Nephron (organoid): ENCODE measurements around the gene ZC3H12D.

Source experiments
- H3K27ac Mint-ChIP-seq, 3 experiments: 2 replicates each; pipeline ENCODE4 v1.8.0; 2020; ENCODE audit warnings: mixed read lengths in 3 of 3, mild to moderate bottlenecking in 2 of 3, moderate library complexity in 1 of 3
- H3K27me3 Mint-ChIP-seq: 2 replicates; pipeline ENCODE4 v1.8.0; 2021; ENCODE audit warnings: low read depth, mild to moderate bottlenecking, moderate library complexity, mixed read lengths
- H3K36me3 Mint-ChIP-seq: 2 replicates; pipeline ENCODE4 v1.8.0; 2020; ENCODE audit warnings: low read depth, mixed read lengths
- H3K4me1 Mint-ChIP-seq: 2 replicates; pipeline ENCODE4 v1.8.0; 2020; ENCODE audit warnings: mixed read lengths
- H3K4me3 Mint-ChIP-seq, 3 experiments: 2 replicates each; pipeline ENCODE4 v1.8.0; 2020; ENCODE audit warnings: mild to moderate bottlenecking in 3 of 3, mixed read lengths in 3 of 3, moderate library complexity in 2 of 3
- H3K9me3 Mint-ChIP-seq: 2 replicates; pipeline ENCODE4 v1.8.0; 2020; ENCODE audit warnings: mixed read lengths
- TF ChIP-seq, protein P1 (sequence below), 3 experiments: fragments of 200-600 bp; sonication (generic); IDR thresholded peaks; one replicate each; pipeline ENCODE4 v1.5.0; 2021; ENCODE audit warnings: antibody characterized with exemption in 3 of 3; ENCODE audit not compliant: unreplicated experiment in 3 of 3

ZC3H12D gene

DNA sequence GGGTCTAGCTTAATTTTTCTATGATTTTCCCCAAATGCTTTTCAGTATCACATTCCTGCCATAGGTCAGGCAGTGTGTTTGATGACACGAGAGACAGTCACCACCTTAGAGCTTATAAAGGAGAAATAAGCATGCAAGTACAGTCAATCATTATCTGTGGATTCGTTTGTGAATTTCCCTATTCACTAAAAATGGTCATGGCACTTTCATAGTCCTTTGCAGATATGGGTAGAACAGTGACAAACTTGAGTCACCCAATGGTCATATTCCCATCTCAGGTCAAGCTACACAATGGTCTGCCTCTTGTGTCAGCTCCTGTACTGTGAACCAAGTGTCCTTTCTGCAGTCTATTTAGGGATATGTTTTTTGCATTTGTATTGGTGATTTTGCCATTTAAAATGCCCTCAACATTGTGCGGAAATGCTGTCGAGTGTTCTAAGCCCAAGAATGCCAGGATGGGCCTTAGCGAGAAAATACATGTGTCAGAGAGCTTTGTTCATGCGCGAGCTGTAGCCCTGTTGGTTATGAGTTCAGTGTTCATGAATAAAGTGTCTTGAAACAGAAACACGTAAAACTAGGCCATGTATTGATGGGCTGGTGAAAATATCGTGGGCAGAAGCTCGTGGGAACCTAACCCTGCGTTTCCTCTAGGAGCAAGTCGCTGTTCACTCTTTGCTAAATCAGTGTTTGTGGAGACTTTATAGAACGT is 65.0 kb downstream of the ZC3H12D start:
- H3K27me3 Mint-ChIP-seq = peaks cover 4% of the 10 kb centered on the region
- TF ChIP-seq, protein P1, sequence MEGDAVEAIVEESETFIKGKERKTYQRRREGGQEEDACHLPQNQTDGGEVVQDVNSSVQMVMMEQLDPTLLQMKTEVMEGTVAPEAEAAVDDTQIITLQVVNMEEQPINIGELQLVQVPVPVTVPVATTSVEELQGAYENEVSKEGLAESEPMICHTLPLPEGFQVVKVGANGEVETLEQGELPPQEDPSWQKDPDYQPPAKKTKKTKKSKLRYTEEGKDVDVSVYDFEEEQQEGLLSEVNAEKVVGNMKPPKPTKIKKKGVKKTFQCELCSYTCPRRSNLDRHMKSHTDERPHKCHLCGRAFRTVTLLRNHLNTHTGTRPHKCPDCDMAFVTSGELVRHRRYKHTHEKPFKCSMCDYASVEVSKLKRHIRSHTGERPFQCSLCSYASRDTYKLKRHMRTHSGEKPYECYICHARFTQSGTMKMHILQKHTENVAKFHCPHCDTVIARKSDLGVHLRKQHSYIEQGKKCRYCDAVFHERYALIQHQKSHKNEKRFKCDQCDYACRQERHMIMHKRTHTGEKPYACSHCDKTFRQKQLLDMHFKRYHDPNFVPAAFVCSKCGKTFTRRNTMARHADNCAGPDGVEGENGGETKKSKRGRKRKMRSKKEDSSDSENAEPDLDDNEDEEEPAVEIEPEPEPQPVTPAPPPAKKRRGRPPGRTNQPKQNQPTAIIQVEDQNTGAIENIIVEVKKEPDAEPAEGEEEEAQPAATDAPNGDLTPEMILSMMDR (IDR thresholded peaks at IDR 0.05; ENCODE audit: unreplicated experiment in 3 of 3) = no peak
- H3K9me3 Mint-ChIP-seq = peaks cover 15% of the 10 kb centered on the region
- no peak overlapping the region for H3K27ac Mint-ChIP-seq
- H3K4me3 Mint-ChIP-seq = no peak overlapping the region
- peaks cover 18% of the 10 kb centered on the region for H3K36me3 Mint-ChIP-seq
- peaks cover 7% of the 10 kb centered on the region for H3K4me1 Mint-ChIP-seq

DNA sequence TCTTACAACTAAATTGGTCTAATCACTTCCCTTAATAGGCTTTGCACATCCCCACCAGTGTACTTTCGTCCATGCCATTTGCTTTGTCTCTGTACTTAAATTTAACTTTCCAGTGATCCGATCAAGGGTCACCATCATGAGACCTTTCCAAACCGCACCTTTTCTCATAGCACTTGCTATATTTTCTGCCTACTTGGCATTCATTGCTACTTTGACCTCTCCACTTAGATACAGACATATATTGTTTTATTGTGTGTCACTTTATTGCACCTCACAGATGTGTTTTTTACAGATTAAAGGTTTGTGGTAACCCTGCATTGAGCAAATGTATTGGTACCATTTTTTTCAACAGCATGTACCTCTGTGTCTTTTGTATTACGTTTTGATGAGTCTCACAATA is 70.0 kb downstream of the ZC3H12D start:
- TF ChIP-seq, protein P1 (IDR thresholded peaks at IDR 0.05; ENCODE audit: unreplicated experiment in 3 of 3) = no peak
- Mint-ChIP-seq H3K36me3 (peaks cover 51% of the 10 kb centered on the region), H3K27me3 (no peaks in the 10 kb centered on the region), H3K4me3 (no peak overlapping the region), H3K27ac (no peak overlapping the region), H3K4me1 (peaks cover 4% of the 10 kb centered on the region), H3K9me3 (peaks cover 18% of the 10 kb centered on the region)

DNA sequence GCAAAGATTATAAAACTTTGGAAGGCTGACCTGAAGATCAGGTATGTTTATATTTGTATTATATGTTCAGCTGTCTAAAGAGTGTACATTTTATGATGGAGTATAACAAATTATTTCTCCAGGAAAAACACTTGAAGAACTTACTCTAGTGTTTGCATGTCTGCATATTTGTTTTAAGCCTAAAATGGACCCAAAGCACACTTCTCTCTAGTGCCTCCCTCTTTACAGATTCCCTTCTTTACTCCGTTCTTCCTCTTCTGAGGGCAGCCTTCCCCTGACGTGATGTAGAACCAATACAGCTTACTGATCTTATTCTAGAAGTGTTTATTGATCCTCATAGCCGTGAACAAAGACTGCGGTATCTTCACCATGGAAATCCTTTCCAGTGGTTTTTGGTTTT is 70.8 kb downstream of the ZC3H12D start:
- no peak overlapping the region for H3K4me3 Mint-ChIP-seq
- peaks cover 4% of the 10 kb centered on the region for H3K4me1 Mint-ChIP-seq
- H3K36me3 Mint-ChIP-seq = peaks cover 54% of the 10 kb centered on the region
- H3K9me3 Mint-ChIP-seq = peaks cover 18% of the 10 kb centered on the region
- TF ChIP-seq, protein P1 (IDR thresholded peaks at IDR 0.05; ENCODE audit: unreplicated experiment in 3 of 3) = no peak
- H3K27me3 Mint-ChIP-seq = no peaks in the 10 kb centered on the region
- no peak overlapping the region for H3K27ac Mint-ChIP-seq

DNA sequence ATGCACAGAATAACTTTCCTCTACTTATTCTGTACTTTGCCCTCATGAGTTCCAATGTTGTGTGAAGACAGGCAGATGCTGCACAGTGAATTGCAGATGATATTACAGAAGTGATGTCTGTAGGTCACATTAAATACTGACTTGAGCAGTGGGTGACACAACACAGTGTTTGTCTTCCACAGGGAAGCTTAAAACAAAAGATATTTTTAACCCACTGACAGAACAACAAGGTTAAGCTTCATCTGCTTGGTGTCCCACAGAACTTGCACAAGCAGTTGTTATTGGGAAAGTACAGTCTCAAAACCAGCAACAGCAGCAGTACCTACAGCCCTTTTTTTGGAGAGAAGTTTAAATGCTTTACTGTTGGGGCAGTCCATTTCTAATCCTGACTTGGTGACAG is 74.3 kb downstream of the ZC3H12D start:
- H3K4me1 Mint-ChIP-seq = peaks cover 4% of the 10 kb centered on the region
- peaks cover 49% of the 10 kb centered on the region for H3K36me3 Mint-ChIP-seq
- H3K27ac Mint-ChIP-seq = no peak overlapping the region
- TF ChIP-seq, protein P1 (IDR thresholded peaks at IDR 0.05; ENCODE audit: unreplicated experiment in 3 of 3) = no peak
- peaks cover 8% of the 10 kb centered on the region for H3K9me3 Mint-ChIP-seq
- H3K27me3 Mint-ChIP-seq = no peaks in the 10 kb centered on the region
- H3K4me3 Mint-ChIP-seq = no peak overlapping the region

DNA sequence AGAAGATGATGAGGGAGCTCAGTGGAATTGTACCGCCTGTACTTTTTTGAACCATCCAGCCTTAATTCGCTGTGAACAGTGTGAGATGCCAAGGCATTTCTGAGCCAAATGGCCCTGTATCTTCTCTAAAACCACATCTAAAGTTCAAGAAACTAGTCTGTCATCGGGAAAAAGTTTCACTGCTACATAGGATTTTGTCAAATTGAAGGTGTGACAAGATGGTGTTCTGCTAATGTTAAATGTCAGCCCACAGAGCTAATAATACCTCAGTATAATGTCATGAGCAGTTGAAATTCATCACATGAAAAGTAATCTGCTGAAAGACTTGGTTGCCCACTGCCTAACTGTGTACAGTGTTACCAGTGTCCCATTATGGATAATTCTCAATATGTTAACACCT is 75.2 kb downstream of the ZC3H12D start:
- Mint-ChIP-seq H3K27me3 (no peaks in the 10 kb centered on the region), H3K4me3 (no peak overlapping the region), H3K36me3 (peaks cover 50% of the 10 kb centered on the region), H3K27ac (no peak overlapping the region), H3K4me1 (peaks cover 4% of the 10 kb centered on the region), H3K9me3 (peaks cover 1% of the 10 kb centered on the region)
- TF ChIP-seq, protein P1 (IDR thresholded peaks at IDR 0.05; ENCODE audit: unreplicated experiment in 3 of 3) = no peak
